HUES6 (cell line): ENCODE data around the gene CIITA.

ENCODE experiments used
- H3K27ac ChIP-seq: 2 replicates; pipeline ENCODE4 v1.7.0; 2013; ENCODE audit warnings: low read depth, mild to moderate bottlenecking, low read length, inconsistent platforms
- H3K27me3 ChIP-seq: 2 replicates; pipeline ENCODE4 v1.6.1; 2013; ENCODE audit warnings: low read length; ENCODE audit not compliant: control insufficient read depth, insufficient read depth
- H3K36me3 ChIP-seq: 2 replicates; pipeline ENCODE4 v1.6.1; 2013; ENCODE audit warnings: low read length; ENCODE audit not compliant: control insufficient read depth, insufficient read depth
- H3K4me1 ChIP-seq: 2 replicates; pipeline ENCODE4 v1.6.1; 2013; ENCODE audit warnings: low read length; ENCODE audit not compliant: control insufficient read depth, insufficient read depth
- H3K4me3 ChIP-seq: 2 replicates; pipeline ENCODE4 v1.5.1; 2013; ENCODE audit warnings: low read depth, low read length
- H3K9ac ChIP-seq: one replicate; pipeline ENCODE4 v1.6.1; 2013; ENCODE audit warnings: mild to moderate bottlenecking, low read length
- H3K9me3 ChIP-seq: 2 replicates; pipeline ENCODE4 v1.6.1; 2013; ENCODE audit warnings: low read depth, low read length; ENCODE audit not compliant: control insufficient read depth, insufficient read depth

CIITA gene

DNA sequence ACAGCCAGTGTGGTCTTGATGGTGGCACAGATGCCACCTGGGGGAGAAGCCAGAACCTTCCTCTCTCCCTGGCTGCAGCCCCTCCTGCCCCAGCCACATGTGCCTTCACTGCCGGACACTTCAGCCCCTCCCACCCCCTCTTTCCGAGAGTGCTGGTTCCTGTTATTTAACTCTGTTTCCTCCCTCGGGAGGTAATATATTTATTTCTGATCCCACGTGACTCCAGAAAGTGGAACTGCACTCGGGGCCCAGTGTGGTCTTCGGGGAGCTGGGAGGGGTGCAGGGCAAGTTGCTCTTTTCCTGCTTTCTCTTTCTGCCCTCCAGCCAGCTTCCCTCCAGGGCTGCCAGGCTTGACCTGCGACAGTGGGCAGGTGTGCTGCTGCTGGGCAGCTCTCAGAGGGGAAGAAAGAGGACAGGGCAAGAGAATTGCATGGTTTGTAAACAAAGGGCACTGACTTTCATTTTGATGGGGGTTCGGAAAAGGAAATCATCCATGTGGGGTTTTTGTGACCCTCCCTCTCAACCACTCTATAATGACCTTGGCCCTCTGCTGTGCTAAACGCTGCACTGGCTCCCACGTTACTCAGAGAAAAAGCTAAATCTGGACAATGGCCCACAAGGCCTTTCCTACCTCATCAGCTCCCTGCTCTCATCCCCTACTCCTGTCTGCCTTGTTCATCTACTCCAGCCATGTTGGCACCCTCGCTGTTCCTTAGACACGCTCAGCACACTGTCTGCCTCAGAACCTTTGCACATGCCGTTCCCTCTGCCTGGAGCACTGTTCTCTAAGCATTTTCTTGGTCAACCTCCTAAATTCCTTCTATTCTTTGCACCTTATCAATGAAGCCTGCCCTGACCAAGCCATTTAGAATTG, 8.2 kb upstream of the CIITA start:
- Histone ChIP-seq H3K4me1 (no peaks in the 10 kb centered on the region), H3K27ac (no peak overlapping the region), H3K36me3 (no peaks in the 10 kb centered on the region), H3K9ac (no peak overlapping the region), H3K27me3 (peaks cover 8% of the 10 kb centered on the region; the same call in 1 of the 2 replicates), H3K9me3 (no peaks in the 10 kb centered on the region), H3K4me3 (no peak overlapping the region)

DNA sequence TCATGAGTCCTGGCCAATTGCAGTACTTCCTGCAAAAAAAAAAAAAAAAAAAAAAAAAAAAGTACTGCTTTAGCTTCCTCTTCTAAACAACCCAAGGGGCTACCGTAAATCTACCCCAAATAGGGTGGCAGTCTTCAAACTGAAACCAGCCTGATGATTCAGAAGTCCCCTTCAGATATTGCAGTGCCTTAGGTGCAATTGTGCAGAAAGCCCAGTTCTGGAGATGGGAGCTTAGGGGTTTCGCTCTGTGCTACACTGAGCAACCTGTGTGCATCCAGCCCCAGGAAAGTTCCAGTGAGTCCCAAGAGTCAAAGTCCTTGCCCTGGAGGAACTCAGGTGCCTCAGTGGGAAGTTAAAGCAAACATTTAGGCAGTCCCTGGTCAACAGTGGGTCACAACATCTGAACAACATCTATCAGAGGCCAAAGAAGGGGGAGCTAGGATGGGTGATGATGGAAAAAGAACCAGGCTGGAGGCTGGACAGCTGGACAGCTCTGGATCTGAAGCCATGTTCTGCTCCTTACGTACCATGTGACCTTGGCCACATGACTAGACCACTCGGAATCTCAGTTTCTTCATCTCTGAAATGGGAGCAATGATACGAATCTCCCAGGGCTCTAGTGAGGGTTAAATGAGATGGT, 6.7 kb upstream of the CIITA start:
- H3K27ac ChIP-seq = no peak overlapping the region
- peaks cover 19% of the 10 kb centered on the region; the same call in 1 of the 2 replicates for H3K27me3 ChIP-seq
- no peak overlapping the region for H3K9ac ChIP-seq
- H3K36me3 ChIP-seq = no peaks in the 10 kb centered on the region
- no peaks in the 10 kb centered on the region for H3K9me3 ChIP-seq
- H3K4me3 ChIP-seq = no peak overlapping the region
- H3K4me1 ChIP-seq = no peaks in the 10 kb centered on the region

DNA sequence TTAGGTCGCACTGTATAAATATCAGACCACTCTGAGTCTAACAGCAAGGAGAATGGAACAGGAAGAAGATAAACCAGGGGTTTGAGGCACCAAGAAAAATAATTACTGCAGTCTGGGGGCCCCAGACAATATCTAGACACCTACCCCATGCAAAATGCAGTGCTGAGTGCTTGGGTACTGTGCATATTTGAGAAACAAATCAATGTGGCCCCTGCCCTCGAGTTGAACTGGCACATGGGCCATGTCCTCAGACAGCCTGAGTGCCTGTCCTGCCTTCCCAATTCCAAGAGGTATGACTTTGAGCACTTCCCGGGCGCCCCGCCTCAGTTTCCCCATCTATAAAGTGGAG, 6.2 kb upstream of the CIITA start:
- Histone ChIP-seq H3K27ac (no peak overlapping the region), H3K27me3 (peaks cover 21% of the 10 kb centered on the region; the same call in 1 of the 2 replicates), H3K4me3 (no peak overlapping the region), H3K9ac (no peak overlapping the region), H3K36me3 (no peaks in the 10 kb centered on the region), H3K9me3 (no peaks in the 10 kb centered on the region), H3K4me1 (no peaks in the 10 kb centered on the region)

DNA sequence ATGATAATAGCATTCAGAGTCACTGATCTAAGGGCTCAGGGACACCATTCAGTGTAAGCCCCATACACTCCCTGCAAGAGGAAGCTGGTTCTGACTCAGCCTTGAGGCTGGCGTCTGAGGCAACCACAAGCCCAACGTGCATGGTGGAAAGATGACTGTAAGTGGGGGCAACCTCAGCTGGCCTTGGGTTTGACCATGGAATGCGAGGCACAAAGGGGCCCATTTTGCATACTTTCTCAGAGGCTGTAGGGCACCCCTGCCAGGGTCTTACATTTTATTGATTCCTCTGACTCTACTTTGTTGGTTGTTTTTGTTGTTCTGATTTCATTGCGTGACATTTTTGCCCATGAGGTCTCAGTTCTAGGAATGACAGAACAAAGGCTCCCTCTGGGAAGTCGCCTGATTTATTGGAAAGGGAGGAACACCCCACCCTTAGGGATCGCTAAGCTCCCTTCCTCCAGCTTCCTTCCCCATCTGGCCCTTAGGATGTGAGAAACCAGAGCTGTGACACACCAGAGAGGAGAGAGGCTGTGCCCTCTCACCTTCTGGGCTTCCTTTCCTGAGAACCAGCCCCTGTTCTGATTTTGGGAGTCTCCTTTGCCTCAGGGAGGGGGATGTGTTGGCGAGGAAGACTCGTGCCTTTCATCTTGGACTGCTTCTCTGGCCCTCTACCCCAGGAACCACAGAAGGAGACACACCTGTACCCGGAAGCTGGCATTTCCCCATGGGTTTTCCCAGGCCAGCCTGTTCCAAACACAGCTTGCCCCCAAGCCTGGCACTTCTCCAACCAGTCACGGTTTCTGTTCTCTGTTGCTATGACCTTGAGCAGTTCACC, 5.6 kb upstream of the CIITA start:
- Histone ChIP-seq H3K27me3 (peaks cover 25% of the 10 kb centered on the region; the same call in 1 of the 2 replicates), H3K4me1 (no peaks in the 10 kb centered on the region), H3K9ac (no peak overlapping the region), H3K9me3 (no peaks in the 10 kb centered on the region), H3K36me3 (no peaks in the 10 kb centered on the region), H3K27ac (no peak overlapping the region), H3K4me3 (no peak overlapping the region)

DNA sequence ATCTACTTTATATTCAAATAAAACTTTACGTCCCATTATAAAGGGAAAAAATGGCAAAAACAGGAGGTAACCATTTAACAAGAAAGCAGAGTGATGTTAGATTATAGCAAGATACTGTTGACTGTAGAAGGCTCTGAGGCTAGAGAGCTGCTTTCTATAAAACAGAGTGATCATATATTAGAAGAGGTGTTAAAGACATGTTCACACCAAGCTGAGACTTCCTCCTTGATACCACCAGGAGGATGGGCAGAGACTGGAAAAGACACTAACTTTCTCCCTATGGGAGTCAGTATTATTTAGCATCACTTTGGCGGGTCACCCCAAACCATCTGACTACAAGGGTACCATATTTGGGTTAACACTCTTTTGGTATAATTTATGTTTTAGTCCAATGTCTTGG, 687 bp upstream of the CIITA start:
- Histone ChIP-seq H3K4me1 (peaks cover 8% of the 10 kb centered on the region; the same call in 1 of the 2 replicates), H3K4me3 (no peak overlapping the region), H3K27me3 (peaks cover 74% of the 10 kb centered on the region), H3K27ac (no peak overlapping the region), H3K36me3 (no peaks in the 10 kb centered on the region), H3K9me3 (no peaks in the 10 kb centered on the region), H3K9ac (no peak overlapping the region)

DNA sequence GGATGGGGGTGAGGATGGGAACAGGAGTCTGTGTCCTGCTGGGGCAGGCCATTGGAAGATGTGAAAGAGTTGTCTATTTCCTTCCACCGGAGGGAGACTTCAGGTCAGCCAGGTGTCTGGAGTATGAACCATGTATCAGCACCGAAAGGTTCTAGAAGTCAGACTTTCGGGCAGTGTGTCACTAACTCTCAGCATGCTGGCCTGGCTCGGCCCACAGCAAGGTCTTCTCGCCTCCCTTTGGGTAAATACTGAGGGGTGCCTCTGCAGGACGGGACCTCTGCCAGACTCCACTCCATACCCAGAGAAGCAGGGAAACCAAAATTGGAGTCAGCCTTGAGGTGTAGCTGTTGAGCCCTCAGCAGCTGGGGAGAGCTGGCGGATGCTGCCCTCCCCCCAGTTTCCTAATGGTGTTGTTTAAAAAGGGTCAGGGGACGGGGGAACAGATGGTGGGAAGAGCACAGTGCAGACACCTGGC, 507 bp downstream of the CIITA start:
- no peaks in the 10 kb centered on the region for H3K9me3 ChIP-seq
- peaks cover 83% of the 10 kb centered on the region for H3K27me3 ChIP-seq
- H3K4me1 ChIP-seq = peaks cover 8% of the 10 kb centered on the region; the same call in 1 of the 2 replicates
- no peak overlapping the region for H3K27ac ChIP-seq
- no peaks in the 10 kb centered on the region for H3K36me3 ChIP-seq
- no peak overlapping the region for H3K4me3 ChIP-seq
- H3K9ac ChIP-seq = no peak overlapping the region

DNA sequence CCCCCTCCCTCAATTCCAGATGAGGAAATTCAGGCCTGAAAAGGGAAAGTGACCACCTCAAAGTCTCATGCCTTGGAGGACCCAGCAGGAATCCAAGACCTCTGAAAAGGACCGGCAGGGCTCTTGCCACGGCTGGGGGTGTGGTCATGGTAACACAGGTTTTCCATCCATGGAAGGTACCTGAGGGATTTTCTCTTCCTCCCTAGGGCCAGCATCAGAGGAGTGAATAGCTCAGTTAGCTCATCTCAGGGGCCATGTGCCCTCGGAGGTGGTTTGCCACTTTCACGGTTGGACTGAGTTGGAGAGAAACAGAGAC, 1.3 kb downstream of the CIITA start:
- Histone ChIP-seq H3K27ac (no peak overlapping the region), H3K9ac (no peak overlapping the region), H3K4me1 (peaks cover 8% of the 10 kb centered on the region; the same call in 1 of the 2 replicates), H3K36me3 (no peaks in the 10 kb centered on the region), H3K27me3 (peaks cover 85% of the 10 kb centered on the region), H3K4me3 (no peak overlapping the region; the same call in 1 of the 2 replicates), H3K9me3 (no peaks in the 10 kb centered on the region)

- Histone ChIP-seq H3K9me3 (no peaks in the 10 kb centered on the region), H3K9ac (no peak overlapping the region), H3K27ac (no peak overlapping the region), H3K36me3 (no peaks in the 10 kb centered on the region), H3K4me3 (peak overlapping the region; percentile 54), H3K4me1 (peaks cover 8% of the 10 kb centered on the region; the same call in 1 of the 2 replicates), H3K27me3 (peaks cover 85% of the 10 kb centered on the region)
Measured at GRCh38 chr16:10878644-10879501, 1.9 kb downstream of the CIITA start.

DNA sequence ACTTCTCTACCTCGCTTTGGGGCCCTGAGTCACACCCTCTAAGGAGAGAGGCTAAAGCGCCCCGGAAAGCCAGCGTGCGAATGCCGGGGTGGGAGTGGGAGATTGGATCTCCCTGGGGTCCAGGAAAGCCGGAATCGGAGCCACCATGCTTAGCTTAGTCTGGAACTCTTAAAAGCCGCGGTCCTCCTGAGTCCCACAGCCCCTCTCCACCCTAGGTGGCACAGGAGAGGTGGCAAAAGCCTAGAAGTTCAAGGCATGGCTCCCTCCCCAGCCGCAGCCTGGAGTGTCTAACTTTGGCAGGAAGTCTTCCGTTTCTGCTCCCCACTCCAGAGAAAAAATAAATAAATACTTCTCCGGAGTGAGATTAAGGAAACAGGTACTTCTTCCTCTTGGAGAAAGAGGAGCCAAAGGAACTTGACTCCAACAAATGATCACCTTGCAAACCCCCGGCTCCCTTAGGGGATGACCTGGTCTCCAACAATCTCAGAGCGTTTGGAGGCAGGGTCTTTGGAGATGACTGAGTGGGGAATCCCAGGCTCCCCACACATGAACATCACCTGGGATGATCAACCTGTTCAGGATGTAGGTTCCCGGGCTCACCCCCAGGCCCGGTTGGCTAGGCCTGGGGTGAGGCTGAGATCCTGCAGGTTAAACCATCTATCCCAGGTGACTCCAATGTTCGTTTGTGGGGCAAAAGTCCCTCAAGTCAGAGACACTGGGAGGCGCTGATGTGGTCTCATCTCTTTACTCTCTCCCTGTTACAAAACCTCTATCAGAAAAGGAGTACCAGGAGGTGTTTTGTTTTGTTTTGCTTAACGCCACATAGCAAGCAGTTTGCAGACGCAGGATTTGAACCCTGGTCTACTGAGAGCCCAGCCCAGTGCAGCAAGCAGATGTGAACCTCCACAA, 2.9 kb downstream of the CIITA start:
- Histone ChIP-seq H3K27ac (no peak overlapping the region), H3K4me1 (peaks cover 8% of the 10 kb centered on the region; the same call in 1 of the 2 replicates), H3K36me3 (no peaks in the 10 kb centered on the region), H3K9ac (no peak overlapping the region), H3K4me3 (peak overlapping the region; percentile 54), H3K9me3 (no peaks in the 10 kb centered on the region), H3K27me3 (peaks cover 81% of the 10 kb centered on the region)
